ENCODE results near the gene HOXB1.
"Not testable (repeated sequence)": the region's sequence is repeated elsewhere in the genome, so short reads cannot be mapped to it uniquely, and the experiment has no call there.

DNA sequence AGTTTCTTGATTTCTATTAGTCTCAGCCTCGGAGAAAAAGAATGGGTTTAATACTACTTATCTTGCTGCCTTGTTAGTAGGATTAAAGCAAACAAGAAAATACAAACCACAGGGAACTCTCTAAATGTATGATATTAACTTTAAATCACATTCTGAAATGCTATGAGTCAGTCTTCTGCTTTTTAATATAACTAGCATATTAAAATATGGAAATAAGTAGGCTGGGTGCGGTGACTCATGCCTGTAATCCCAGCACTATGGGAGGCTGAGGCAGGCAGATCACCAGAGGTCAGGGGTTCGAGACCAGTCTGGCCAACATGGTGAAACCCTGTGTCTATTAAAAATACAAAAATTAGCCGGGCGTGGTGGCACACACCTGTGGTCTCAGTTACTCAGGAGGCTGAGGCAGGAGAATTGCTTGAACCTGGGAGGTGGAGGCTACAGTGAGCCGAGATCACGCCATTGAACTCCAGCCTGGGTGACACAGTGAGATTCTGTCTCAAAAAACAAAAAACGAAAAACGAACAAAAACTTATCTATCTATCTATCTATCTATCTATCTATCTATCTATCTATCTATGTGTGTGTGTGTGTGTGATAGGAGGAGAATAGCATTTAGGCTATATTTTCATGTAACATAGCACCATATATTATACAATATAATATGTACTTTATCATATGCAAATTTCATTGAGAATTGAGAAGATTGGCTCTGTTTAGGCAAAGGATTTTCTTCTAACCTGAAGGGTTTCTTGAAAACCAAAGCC, 5.2 kb upstream of the HOXB1 start:
- not testable (repeated sequence) for TF ChIP-seq EP300, CTCF (IDR thresholded peaks at IDR 0.05)
